Activated naive CD8-positive, alpha-beta T cell treated with anti-CD3 and anti-CD28 coated beads for 36 hours (primary cell): ENCODE measurements around the gene PGLYRP1. TPM values are rescaled to one million over a fixed set of nuclear protein-coding genes. Genes with fewer than 3 reads are reported as not detected.

ENCODE experiments used
- DNase-seq: peaks from one replicate; pipeline ENCODE4 v3.0.0; 2021
- H3K27ac Mint-ChIP-seq: one replicate; pipeline ENCODE4 v1.8.0; 2022; ENCODE audit warnings: mild to moderate bottlenecking, moderate library complexity, mixed read lengths
- H3K27me3 Mint-ChIP-seq: one replicate; pipeline ENCODE4 v1.8.0; 2022; ENCODE audit warnings: mild to moderate bottlenecking, mixed read lengths
- H3K36me3 Mint-ChIP-seq: one replicate; pipeline ENCODE4 v1.8.0; 2021; ENCODE audit warnings: mild to moderate bottlenecking, mixed read lengths
- H3K4me1 Mint-ChIP-seq: one replicate; pipeline ENCODE4 v1.8.0; 2021; ENCODE audit warnings: mixed read lengths
- H3K4me3 Mint-ChIP-seq: one replicate; pipeline ENCODE4 v1.8.0; 2022; ENCODE audit warnings: mild to moderate bottlenecking, moderate library complexity, mixed read lengths
- H3K9me3 Mint-ChIP-seq: one replicate; pipeline ENCODE4 v1.8.0; 2022; ENCODE audit warnings: mixed read lengths
- total RNA-seq, 2 experiments: library from RNA; stranded (reverse); gene quantifications; one replicate each; pipeline ENCODE4 v1.2.3, GENCODE V29; 2021

PGLYRP1 gene
- total RNA-seq, 2 experiments from 2014 or later, result not detected

DNA sequence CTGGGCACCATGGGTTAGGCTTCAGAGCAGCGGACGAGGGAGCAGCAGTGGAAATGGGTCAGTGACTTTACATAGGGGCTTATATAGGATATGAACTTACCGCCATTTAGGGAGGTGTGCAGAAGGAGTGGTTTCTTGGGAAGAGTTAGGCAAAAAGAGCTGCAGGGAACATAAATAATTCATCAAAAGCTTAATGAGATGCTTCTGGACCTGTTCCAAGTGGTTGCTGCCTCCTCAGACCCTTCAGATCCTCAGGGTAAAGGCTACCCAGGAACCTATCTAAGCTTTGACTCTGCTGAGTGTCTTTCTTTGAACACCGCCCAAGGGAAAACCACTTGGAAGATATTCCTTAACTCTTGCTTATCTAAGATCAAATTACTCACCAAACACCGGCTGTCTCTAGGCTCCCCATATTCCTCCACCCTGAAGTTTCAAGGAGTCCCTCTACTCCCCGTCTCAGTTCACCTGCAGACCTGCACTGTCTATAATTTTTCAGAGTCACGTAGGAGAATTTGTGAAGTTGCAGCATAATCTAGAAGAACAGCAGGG is 18.2 kb upstream of the PGLYRP1 start, which contains the start of gene IGFL4:
Gene IGFL4, minus strand, starts transcription at position 51 of the 549 bp plus-strand sequence. Its CDS starts 40 bp downstream, at position 11.
- no peaks in the 10 kb centered on the region for H3K4me1 Mint-ChIP-seq
- no peak within 1 kb of the TSS for H3K4me3 Mint-ChIP-seq
- H3K27ac Mint-ChIP-seq, result no peak within 1 kb of the TSS
- H3K27me3 Mint-ChIP-seq, result peaks cover 48% of the 10 kb centered on the region
- H3K36me3 Mint-ChIP-seq, result peaks cover 2% of the 10 kb centered on the region
- H3K9me3 Mint-ChIP-seq, result peaks cover 12% of the 10 kb centered on the region
- no peak for DNase-seq

GRCh38 chr19:46040125-46040524 is 17.3 kb upstream of the PGLYRP1 start:
- no peak for DNase-seq
- peaks cover 6% of the 10 kb centered on the region for H3K9me3 Mint-ChIP-seq
- H3K36me3 Mint-ChIP-seq, result peaks cover 2% of the 10 kb centered on the region
- no peaks in the 10 kb centered on the region for H3K4me1 Mint-ChIP-seq
- no peak overlapping the region for H3K27ac Mint-ChIP-seq
- H3K4me3 Mint-ChIP-seq, result no peak overlapping the region
- peaks cover 41% of the 10 kb centered on the region for H3K27me3 Mint-ChIP-seq

DNA sequence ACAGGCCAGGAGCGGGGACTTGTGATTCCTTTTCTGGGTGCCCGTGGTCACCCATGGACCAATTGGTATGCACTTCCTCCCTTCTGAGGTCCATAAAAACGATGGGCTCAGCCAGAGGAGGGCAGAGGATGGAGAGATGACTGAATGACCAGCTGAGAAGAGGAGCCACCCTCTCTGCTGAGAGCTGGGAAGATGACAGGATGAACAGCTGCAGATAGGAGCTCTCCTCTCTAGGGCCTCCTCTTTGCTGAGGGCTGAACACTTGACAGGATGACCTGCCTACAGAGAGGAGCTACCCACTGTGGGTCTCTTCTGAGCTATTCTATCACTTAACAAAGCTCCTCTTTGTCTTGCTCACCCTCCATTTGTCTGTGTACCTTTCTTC is 13.9 kb upstream of the PGLYRP1 start:
- Mint-ChIP-seq H3K36me3 (no peaks in the 10 kb centered on the region), H3K27ac (no peak overlapping the region), H3K4me3 (no peak overlapping the region), H3K4me1 (no peaks in the 10 kb centered on the region), H3K27me3 (peaks cover 17% of the 10 kb centered on the region), H3K9me3 (no peaks in the 10 kb centered on the region)
- no peak for DNase-seq

GRCh38 chr19:46035986-46036743 is 13.3 kb upstream of the PGLYRP1 start:
- Mint-ChIP-seq H3K4me3 (no peak overlapping the region), H3K27ac (no peak overlapping the region), H3K36me3 (no peaks in the 10 kb centered on the region)

DNA sequence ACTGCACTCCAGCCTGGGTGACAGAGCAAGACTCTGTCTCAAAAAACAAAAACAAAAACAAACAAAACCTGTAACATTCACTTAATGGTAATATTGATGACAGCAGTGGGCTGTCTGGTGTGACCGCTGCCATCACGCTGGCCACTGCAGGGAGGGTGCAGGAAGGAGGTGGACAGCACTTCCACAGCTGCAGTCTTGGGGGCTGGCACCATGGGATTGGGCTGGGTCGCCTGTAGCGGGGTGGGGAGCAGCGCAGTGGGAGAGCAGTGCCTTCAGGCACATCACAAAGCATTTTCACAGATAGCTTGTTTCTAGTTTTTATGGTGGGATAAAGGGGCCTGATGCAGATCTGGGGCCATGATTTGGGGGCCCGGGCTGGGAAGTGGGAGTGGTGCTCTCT is 12.7 kb upstream of the PGLYRP1 start:
- Mint-ChIP-seq H3K27ac (no peak overlapping the region), H3K36me3 (no peaks in the 10 kb centered on the region), H3K9me3 (no peaks in the 10 kb centered on the region)

More at GRCh38 chr19:46035986-46036743, 13.3 kb upstream of the PGLYRP1 start:
- no peak for DNase-seq
- H3K27me3 Mint-ChIP-seq, result peaks cover 13% of the 10 kb centered on the region
- H3K9me3 Mint-ChIP-seq, result no peaks in the 10 kb centered on the region
- no peaks in the 10 kb centered on the region for H3K4me1 Mint-ChIP-seq

DNA sequence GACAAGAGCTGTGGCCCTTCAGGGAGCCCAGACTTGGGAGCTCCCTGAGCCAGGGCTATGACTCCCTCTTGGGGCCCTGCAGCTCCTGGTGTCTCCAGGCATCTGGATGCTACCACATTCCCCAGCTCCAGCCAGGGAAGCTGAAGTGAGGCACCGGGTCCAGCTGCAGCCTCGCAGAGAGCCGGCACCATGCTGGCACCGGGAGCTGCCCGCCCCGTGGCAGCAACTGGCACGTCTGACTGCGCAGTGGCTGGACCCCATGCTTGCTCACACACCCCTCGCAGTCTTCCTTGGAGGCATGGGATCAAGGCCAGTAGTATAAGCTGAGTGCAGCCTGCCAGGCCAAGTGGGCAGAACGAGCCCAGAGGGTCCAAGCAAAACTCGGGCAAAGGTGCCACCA is 10.5 kb upstream of the PGLYRP1 start:
- Mint-ChIP-seq H3K27ac (no peak overlapping the region), H3K27me3 (peaks cover 7% of the 10 kb centered on the region), H3K9me3 (no peaks in the 10 kb centered on the region), H3K36me3 (no peaks in the 10 kb centered on the region), H3K4me1 (peaks cover 1% of the 10 kb centered on the region), H3K4me3 (no peak overlapping the region)
- no peak for DNase-seq

More for the DNA sequence above, 12.7 kb upstream of the PGLYRP1 start:
- Mint-ChIP-seq H3K4me1 (no peaks in the 10 kb centered on the region), H3K27me3 (peaks cover 7% of the 10 kb centered on the region), H3K4me3 (no peak overlapping the region)
- no peak for DNase-seq

GRCh38 chr19:46032597-46033025 is 9.8 kb upstream of the PGLYRP1 start:
- H3K4me1 Mint-ChIP-seq, result peaks cover 1% of the 10 kb centered on the region
- H3K27ac Mint-ChIP-seq, result no peak overlapping the region
- DNase-seq, result no peak
- no peak overlapping the region for H3K4me3 Mint-ChIP-seq
- peaks cover 7% of the 10 kb centered on the region for H3K27me3 Mint-ChIP-seq
- no peaks in the 10 kb centered on the region for H3K9me3 Mint-ChIP-seq
- H3K36me3 Mint-ChIP-seq, result no peaks in the 10 kb centered on the region

DNA sequence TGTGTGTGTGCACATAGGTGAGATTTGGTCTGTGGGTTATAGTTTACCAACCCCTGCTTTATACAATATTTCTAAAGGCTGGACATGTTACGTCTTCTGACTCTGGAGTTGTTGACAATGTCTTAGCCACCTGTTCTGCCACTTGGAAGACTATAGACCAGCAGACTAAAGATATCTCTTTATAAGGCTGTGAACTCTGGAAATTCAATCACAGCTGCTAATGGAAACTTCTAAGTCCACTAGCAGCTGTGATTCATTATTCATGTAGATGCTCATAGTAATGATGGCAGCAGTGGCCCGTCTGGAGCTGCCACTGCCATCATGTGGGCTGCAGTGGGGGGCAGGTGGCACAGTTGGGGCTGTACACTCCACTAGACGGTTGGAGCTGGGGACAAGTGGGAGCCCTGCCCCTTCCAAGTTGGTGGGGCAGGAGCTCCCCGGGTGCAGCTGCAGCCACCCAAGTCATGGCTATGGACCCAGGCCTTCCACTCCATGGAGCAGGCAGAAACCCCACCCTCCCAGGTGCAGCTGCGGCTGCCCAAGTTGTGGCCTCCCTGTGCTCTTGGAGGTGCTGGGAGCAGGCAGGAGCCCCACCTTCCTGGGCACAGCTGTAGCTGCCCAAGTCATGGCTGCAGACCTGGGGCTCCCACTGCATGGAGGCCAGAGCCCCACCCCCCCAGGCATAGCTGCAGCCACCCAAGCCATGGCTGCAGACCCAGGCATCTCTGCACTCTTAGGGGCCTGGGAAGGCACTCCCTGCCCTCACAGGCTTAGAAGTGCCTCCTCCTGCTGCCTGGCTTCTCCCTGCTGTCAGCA is 9.1 kb upstream of the PGLYRP1 start:
- peaks cover 7% of the 10 kb centered on the region for H3K27me3 Mint-ChIP-seq

GRCh38 chr19:46030812-46031550 is 8.1 kb upstream of the PGLYRP1 start:
- H3K9me3 Mint-ChIP-seq, result no peaks in the 10 kb centered on the region
- no peak overlapping the region for H3K27ac Mint-ChIP-seq
- H3K27me3 Mint-ChIP-seq, result peaks cover 17% of the 10 kb centered on the region
- H3K4me1 Mint-ChIP-seq, result peaks cover 9% of the 10 kb centered on the region
- no peak overlapping the region for H3K4me3 Mint-ChIP-seq
- no peak for DNase-seq
- H3K36me3 Mint-ChIP-seq, result peaks cover 2% of the 10 kb centered on the region

More for the DNA sequence above, 9.1 kb upstream of the PGLYRP1 start:
- H3K9me3 Mint-ChIP-seq, result no peaks in the 10 kb centered on the region
- peaks cover 1% of the 10 kb centered on the region for H3K4me1 Mint-ChIP-seq
- no peak overlapping the region for H3K4me3 Mint-ChIP-seq
- DNase-seq, result no peak
- H3K36me3 Mint-ChIP-seq, result no peaks in the 10 kb centered on the region
- no peak overlapping the region for H3K27ac Mint-ChIP-seq

GRCh38 chr19:46025835-46026234 is 3.0 kb upstream of the PGLYRP1 start:
- H3K36me3 Mint-ChIP-seq, result peaks cover 4% of the 10 kb centered on the region
- DNase-seq, result no peak
- no peak overlapping the region for H3K4me3 Mint-ChIP-seq
- no peak overlapping the region for H3K27ac Mint-ChIP-seq
- peaks cover 17% of the 10 kb centered on the region for H3K4me1 Mint-ChIP-seq
- H3K27me3 Mint-ChIP-seq, result peaks cover 51% of the 10 kb centered on the region
- no peaks in the 10 kb centered on the region for H3K9me3 Mint-ChIP-seq

DNA sequence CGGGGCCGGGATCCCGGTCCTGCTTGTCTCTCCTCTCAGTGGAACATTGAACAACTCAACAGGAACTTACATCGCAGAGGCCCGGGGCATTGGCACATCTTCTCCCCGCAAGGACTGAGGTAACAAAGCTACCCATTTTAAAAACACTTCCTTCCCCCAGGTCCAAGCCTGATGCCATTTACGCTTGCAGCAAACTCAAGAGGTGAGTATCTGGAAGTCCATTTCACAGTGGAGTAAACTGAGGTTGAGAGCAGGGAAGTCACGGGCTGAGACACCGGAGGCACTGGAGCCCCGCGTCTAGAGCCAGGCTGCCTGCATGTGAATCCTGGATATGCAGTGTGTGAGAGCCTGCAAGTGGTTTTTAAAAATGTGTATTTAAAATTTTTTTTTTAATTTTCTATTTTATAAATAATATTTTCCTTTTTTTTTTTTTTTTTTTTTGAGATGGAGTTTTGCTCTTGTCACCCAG is 492 bp upstream of the PGLYRP1 start:
- no peak overlapping the region for H3K4me3 Mint-ChIP-seq
- peaks cover 15% of the 10 kb centered on the region for H3K4me1 Mint-ChIP-seq
- H3K9me3 Mint-ChIP-seq, result no peaks in the 10 kb centered on the region
- no peak for DNase-seq
- peaks cover 44% of the 10 kb centered on the region for H3K27me3 Mint-ChIP-seq
- peaks cover 4% of the 10 kb centered on the region for H3K36me3 Mint-ChIP-seq
- H3K27ac Mint-ChIP-seq, result no peak overlapping the region

DNA sequence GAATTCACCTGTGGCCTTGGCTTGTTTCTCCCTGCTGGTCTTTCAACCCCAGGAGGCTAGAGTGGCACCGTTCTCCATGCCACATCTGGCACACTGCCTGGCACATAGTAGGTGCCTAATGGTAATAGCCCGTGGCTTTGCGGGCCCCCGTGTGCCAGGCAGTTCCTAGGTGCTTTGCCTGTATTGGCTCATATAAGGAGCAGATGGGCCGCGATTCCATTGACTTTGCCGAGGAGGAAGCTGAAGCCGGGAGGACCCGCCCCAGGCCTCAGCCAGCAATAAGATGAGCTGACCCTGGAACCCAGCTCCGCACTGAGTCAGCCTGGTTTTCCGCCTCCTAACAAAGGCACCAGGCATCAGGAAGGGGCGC is 807 bp downstream of the PGLYRP1 start:
- no peak overlapping the region for H3K4me3 Mint-ChIP-seq
- H3K9me3 Mint-ChIP-seq, result no peaks in the 10 kb centered on the region
- H3K36me3 Mint-ChIP-seq, result peaks cover 4% of the 10 kb centered on the region
- H3K4me1 Mint-ChIP-seq, result peaks cover 16% of the 10 kb centered on the region
- H3K27ac Mint-ChIP-seq, result no peak overlapping the region
- H3K27me3 Mint-ChIP-seq, result peaks cover 44% of the 10 kb centered on the region
- DNase-seq, result no peak

DNA sequence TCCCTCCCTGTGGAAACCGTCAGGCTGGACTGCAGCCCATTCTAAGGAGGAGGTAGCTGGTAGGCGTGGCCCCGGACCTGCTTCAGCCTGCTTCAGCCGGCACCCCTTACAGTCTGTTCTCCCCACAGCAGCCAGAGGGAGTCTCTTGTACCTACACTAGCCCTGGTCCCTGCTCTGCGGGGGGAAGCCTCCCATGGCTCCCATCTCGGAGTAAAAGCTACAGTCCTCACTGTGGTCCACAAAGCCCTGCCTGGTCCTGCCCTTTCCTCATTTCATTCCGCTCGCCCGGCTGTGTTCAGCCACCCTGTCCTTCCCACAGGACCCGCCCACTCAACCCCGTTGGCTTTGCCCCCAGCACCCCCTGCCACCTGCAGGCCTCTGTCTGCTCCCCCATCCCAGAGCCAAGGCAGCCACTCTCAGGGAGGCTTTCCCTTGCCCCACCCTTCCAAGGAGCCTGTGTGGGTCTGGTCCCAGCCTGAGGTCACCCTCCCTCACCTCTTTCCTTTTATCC is 1.3 kb downstream of the PGLYRP1 start:
- H3K4me3 Mint-ChIP-seq, result no peak overlapping the region

GRCh38 chr19:46020819-46021125 is 2.1 kb downstream of the PGLYRP1 start:
- Mint-ChIP-seq H3K36me3 (peaks cover under 1% of the 10 kb centered on the region), H3K4me3 (no peak overlapping the region)

More for the DNA sequence above, 1.3 kb downstream of the PGLYRP1 start:
- Mint-ChIP-seq H3K27me3 (peaks cover 40% of the 10 kb centered on the region), H3K36me3 (peaks cover 4% of the 10 kb centered on the region), H3K4me1 (peaks cover 16% of the 10 kb centered on the region), H3K9me3 (no peaks in the 10 kb centered on the region), H3K27ac (no peak overlapping the region)
- no peak for DNase-seq

More at GRCh38 chr19:46020819-46021125, 2.1 kb downstream of the PGLYRP1 start:
- Mint-ChIP-seq H3K4me1 (peaks cover 13% of the 10 kb centered on the region), H3K27ac (no peak overlapping the region), H3K9me3 (no peaks in the 10 kb centered on the region), H3K27me3 (peaks cover 38% of the 10 kb centered on the region)
- DNase-seq, result no peak
